Mesendoderm (in vitro differentiated cells): ENCODE measurements around the gene ARL14. TPM values are rescaled to one million over a fixed set of nuclear protein-coding genes. Genes with fewer than 3 reads are reported as not detected.
A peak's percentile ranks its signal among the peaks of the same experiment; 100 is the strongest.

Experiments used
- DNase-seq: peaks from one replicate; pipeline ENCODE4 v3.0.0; 2013
- H2AK5ac ChIP-seq: 2 replicates; pipeline ENCODE4 v1.6.1; 2013; ENCODE audit warnings: low read length, inconsistent platforms
- H2BK120ac ChIP-seq: 2 replicates; pipeline ENCODE4 v1.6.1; 2013; ENCODE audit warnings: low read depth, mild to moderate bottlenecking, low read length, moderate library complexity, mixed read lengths
- H2BK15ac ChIP-seq: replicated peaks from 2 replicates; pipeline ENCODE4 v1.6.1; 2013; ENCODE audit warnings: low read depth, mild to moderate bottlenecking, moderate library complexity
- H2BK5ac ChIP-seq: 2 replicates; pipeline ENCODE4 v1.6.1; 2013; ENCODE audit warnings: low read length, inconsistent platforms
- H3K18ac ChIP-seq: 2 replicates; pipeline ENCODE4 v1.6.1; 2013; ENCODE audit warnings: mild to moderate bottlenecking, low read length, mixed read lengths
- H3K23ac ChIP-seq: one replicate; pipeline ENCODE4 v1.6.1; 2013; ENCODE audit warnings: low read length
- H3K27ac ChIP-seq: 2 replicates; pipeline ENCODE4 v1.5.1; 2013; ENCODE audit warnings: low read depth, mild to moderate bottlenecking, inconsistent platforms, low read length, moderate library complexity
- H3K27me3 ChIP-seq: 2 replicates; pipeline ENCODE4 v1.6.1; 2013; ENCODE audit warnings: low read length, control low read depth, mild to moderate bottlenecking, inconsistent platforms; ENCODE audit not compliant: insufficient read depth, poor library complexity
- H3K36me3 ChIP-seq: 2 replicates; pipeline ENCODE4 v1.6.1; 2013; ENCODE audit warnings: low read length, inconsistent platforms; ENCODE audit not compliant: control insufficient read depth, insufficient read depth
- H3K4ac ChIP-seq: one replicate; pipeline ENCODE4 v1.6.1; 2013; ENCODE audit warnings: low read depth, mild to moderate bottlenecking, low read length, moderate library complexity
- H3K4me1 ChIP-seq: 2 replicates; pipeline ENCODE4 v1.6.1; 2013; ENCODE audit warnings: low read depth, low read length, inconsistent platforms; ENCODE audit not compliant: control insufficient read depth
- H3K4me2 ChIP-seq: 2 replicates; pipeline ENCODE4 v1.6.1; 2013; ENCODE audit warnings: low read length
- H3K4me3 ChIP-seq: 2 replicates; pipeline ENCODE4 v1.5.1; 2013; ENCODE audit warnings: mild to moderate bottlenecking, low read length
- H3K56ac ChIP-seq: one replicate; pipeline ENCODE4 v1.6.1; 2013; ENCODE audit warnings: low read length
- H3K79me1 ChIP-seq: 2 replicates; pipeline ENCODE4 v1.6.1; 2013; ENCODE audit warnings: low read length, inconsistent platforms
- H3K79me2 ChIP-seq: 2 replicates; pipeline ENCODE4 v1.6.1; 2013; ENCODE audit warnings: mild to moderate bottlenecking, low read length; ENCODE audit not compliant: control insufficient read depth, insufficient read depth
- H3K9ac ChIP-seq: 2 replicates; pipeline ENCODE4 v1.6.1; 2013; ENCODE audit warnings: low read length, inconsistent platforms
- H4K5ac ChIP-seq: one replicate; pipeline ENCODE4 v1.6.1; 2013; ENCODE audit warnings: low read length
- H4K8ac ChIP-seq: one replicate; pipeline ENCODE4 v1.6.1; 2013; ENCODE audit warnings: low read depth, mild to moderate bottlenecking, control low read depth, low read length, moderate library complexity
- WGBS: extraction: QIAGEN DNeasy Blood & Tissue Kit; methylation state at CpG from one replicate; pipeline ENCODE4 v1.1.7; 2013; ENCODE audit warnings: low lambda C conversion rate, missing lambda C conversion rate; ENCODE audit not compliant: insufficient coverage; ENCODE audit errors: extremely low coverage; 5-methylcytosine and 5-hydroxymethylcytosine counted together
- polyA plus RNA-seq, 2 experiments: library from polyadenylated mRNA; stranded (reverse); fragments of 200-250 nt; gene quantifications; one replicate each; pipeline ENCODE4 v1.2.3, GENCODE V29; 2013

The ARL14 gene
- 0.15 TPM for polyA plus RNA-seq (2013, experiment 1 of 2)
- polyA plus RNA-seq (2013, experiment 2 of 2): 0.14 TPM

DNA sequence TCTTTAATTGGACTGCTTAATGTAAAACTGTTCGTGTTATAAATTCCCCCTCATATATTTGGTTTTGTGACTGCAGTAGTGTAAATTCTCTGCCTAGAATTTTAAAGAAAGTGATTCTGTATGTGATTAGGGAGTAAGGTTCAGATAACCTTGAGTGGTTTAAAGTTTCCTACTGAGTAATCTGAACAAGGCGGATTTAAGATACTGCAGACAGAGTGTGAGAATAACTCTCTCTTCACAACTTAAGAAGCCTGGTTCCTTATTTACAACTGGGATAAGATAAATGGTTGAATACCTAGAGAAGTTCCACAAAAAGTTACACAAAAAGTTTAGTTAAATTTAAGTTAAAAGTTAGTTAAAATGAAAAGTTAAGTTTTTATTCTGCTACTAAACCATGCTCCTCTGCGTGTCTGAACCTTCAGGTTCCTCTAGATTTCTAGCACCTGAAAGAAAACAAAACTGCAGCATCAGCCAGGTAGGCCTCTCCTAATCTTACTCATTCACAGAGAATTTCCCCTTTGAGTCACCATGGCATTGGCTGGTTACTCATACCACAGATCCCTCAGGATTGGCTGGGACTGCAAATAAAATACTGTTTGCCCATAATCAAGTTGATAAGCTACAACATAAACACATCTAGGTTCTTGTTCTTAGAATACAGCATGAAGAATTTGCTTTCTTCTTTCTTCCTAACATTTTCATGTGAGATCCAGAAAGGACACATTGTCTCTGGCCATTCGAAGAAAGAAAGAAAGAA is at the start of gene ARL14:
ARL14 (plus strand) TSS at position 614 of the 757 bp plus-strand sequence. CDS start 187 bp downstream, outside the sequence.
- Histone ChIP-seq H3K23ac (no peak within 1 kb of the TSS), H3K27ac (peak within 1 kb of the TSS; percentile 48), H4K5ac (no peak within 1 kb of the TSS), H3K79me2 (no peaks in the 10 kb centered on the region), H3K9ac (no peak within 1 kb of the TSS), H2BK15ac (no peak within 1 kb of the TSS), H3K56ac (peak within 1 kb of the TSS; percentile 12), H2BK5ac (peak within 1 kb of the TSS; percentile 29), H3K4me2 (no peak within 1 kb of the TSS), H3K4me3 (no peak within 1 kb of the TSS), H3K4ac (peak within 1 kb of the TSS; percentile 55), H2BK120ac (no peak within 1 kb of the TSS), H3K27me3 (no peaks in the 10 kb centered on the region), H3K36me3 (no peaks in the 10 kb centered on the region), H3K4me1 (peaks cover 10% of the 10 kb centered on the region), H3K18ac (peak within 1 kb of the TSS; percentile 14), H2AK5ac (no peak within 1 kb of the TSS), H4K8ac (peak within 1 kb of the TSS; percentile 56), H3K79me1 (no peaks in the 10 kb centered on the region)
- DNase-seq: peak; percentile 95
- no CpG with 5 or more reads among the region's 4 CpGs for WGBS

DNA sequence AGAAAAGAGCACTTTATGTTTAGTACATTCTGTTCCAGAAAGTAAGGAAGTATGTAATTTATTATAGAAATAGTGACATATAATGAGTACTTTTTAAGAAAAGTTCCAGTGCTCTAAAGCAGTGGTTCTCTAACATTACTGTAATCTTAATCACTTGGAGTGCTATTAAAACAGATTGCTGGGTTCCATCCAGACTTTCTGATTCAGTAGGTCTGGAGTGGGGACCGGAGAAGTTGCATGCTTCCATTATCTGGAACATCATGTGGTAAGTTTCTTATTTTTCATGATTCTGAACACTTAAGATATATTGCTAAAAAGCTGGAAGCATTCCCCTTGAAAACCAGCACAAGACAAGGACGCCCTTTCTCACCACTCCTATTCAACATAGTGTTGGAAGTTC is 47.5 kb upstream of the ARL14 start:
- H2AK5ac ChIP-seq: no peak overlapping the region
- no peak overlapping the region for H3K56ac ChIP-seq
- no peak overlapping the region for H3K9ac ChIP-seq
- no peak overlapping the region for H3K4me2 ChIP-seq
- H3K4me3 ChIP-seq: no peak overlapping the region
- no peaks in the 10 kb centered on the region for H3K79me2 ChIP-seq
- no peak overlapping the region for H4K5ac ChIP-seq
- no CpG with 5 or more reads among the region's 2 CpGs for WGBS
- no peaks in the 10 kb centered on the region for H3K36me3 ChIP-seq
- no peak for DNase-seq
- H3K18ac ChIP-seq: no peak overlapping the region
- no peak overlapping the region for H2BK120ac ChIP-seq
- no peak overlapping the region for H3K27ac ChIP-seq
- no peak overlapping the region for H2BK5ac ChIP-seq
- no peak overlapping the region for H2BK15ac ChIP-seq
- no peaks in the 10 kb centered on the region for H3K27me3 ChIP-seq
- H3K23ac ChIP-seq: no peak overlapping the region
- no peaks in the 10 kb centered on the region for H3K4me1 ChIP-seq
- H3K79me1 ChIP-seq: no peaks in the 10 kb centered on the region
- no peak overlapping the region for H4K8ac ChIP-seq
- no peak overlapping the region for H3K4ac ChIP-seq

DNA sequence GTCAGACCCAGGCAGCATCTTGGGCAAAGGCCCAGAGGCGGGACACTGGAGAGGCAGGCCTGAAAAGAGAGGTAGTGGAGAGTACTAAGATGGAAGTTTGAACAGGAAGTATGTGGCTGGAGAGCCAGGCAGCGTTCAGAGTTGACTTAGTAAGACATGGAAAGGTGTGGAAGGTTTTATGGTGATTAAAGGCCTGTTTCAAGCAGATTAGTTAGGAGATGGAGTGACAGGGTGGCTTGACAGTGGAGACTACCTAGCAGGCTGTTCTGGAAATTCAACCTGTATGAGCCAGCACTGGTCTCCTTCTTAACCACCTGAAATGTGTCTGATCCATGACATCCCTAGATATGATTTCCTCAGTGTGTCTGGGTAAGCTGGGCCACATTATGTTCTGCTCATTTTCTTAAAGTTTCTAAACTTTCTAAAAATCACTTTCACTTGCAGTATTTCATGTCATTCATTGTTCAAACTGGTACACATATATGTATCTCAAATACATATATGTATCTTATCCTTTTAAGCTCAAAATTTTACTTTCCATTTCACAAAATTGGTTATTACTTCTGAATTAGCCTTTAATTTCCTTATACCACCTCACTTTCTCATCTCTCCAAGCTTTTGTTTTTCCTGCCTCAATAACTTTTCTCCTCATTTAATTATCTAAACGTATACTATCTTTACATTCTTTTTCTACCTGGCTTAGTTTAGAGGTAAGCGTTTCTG is 43.4 kb upstream of the ARL14 start:
- no peaks in the 10 kb centered on the region for H3K79me1 ChIP-seq
- no peak overlapping the region for H3K4me2 ChIP-seq
- H2AK5ac ChIP-seq: no peak overlapping the region
- H3K4ac ChIP-seq: no peak overlapping the region
- H3K23ac ChIP-seq: no peak overlapping the region
- no peak overlapping the region for H2BK120ac ChIP-seq
- peaks cover 2% of the 10 kb centered on the region for H3K4me1 ChIP-seq
- 100% methylated on average over 1 of the region's 4 CpGs for WGBS
- H2BK5ac ChIP-seq: no peak overlapping the region
- H3K9ac ChIP-seq: no peak overlapping the region
- no peak overlapping the region for H3K56ac ChIP-seq
- H3K79me2 ChIP-seq: no peaks in the 10 kb centered on the region
- no peak overlapping the region for H3K4me3 ChIP-seq
- no peak overlapping the region for H3K18ac ChIP-seq
- no peak overlapping the region for H2BK15ac ChIP-seq
- H3K27ac ChIP-seq: no peak overlapping the region
- H3K36me3 ChIP-seq: no peaks in the 10 kb centered on the region
- no peak overlapping the region for H4K5ac ChIP-seq
- H4K8ac ChIP-seq: no peak overlapping the region
- H3K27me3 ChIP-seq: no peaks in the 10 kb centered on the region
- no peak for DNase-seq

DNA sequence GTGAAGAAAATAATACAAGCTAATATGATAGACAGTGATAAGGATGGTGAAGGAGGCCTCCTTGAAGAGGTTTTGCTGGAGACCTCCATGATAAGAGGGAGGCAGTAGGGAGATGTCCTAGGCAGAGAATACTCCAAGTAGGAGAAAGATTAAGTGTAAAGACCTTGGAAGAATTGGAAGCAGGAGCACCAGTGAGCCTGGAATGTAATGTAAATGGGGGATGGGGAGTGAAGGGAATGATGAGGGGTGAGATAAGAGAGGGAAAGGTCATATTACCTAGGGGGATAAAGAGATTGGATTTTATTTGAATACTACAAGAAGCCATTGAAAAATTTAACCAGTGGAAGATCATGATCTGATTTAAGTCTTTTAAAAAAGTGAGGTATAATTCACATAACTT is 41.7 kb upstream of the ARL14 start:
- Histone ChIP-seq H3K23ac (no peak overlapping the region), H3K27me3 (no peaks in the 10 kb centered on the region), H2BK120ac (no peak overlapping the region), H3K56ac (no peak overlapping the region), H4K8ac (no peak overlapping the region), H3K36me3 (no peaks in the 10 kb centered on the region), H3K4me2 (no peak overlapping the region), H2AK5ac (no peak overlapping the region), H3K9ac (no peak overlapping the region), H3K4ac (no peak overlapping the region), H2BK15ac (no peak overlapping the region), H3K79me1 (no peaks in the 10 kb centered on the region), H3K18ac (no peak overlapping the region), H4K5ac (no peak overlapping the region), H3K4me3 (no peak overlapping the region), H2BK5ac (no peak overlapping the region), H3K27ac (no peak overlapping the region), H3K79me2 (no peaks in the 10 kb centered on the region), H3K4me1 (peaks cover 2% of the 10 kb centered on the region)
- peak; percentile 68 for DNase-seq

DNA sequence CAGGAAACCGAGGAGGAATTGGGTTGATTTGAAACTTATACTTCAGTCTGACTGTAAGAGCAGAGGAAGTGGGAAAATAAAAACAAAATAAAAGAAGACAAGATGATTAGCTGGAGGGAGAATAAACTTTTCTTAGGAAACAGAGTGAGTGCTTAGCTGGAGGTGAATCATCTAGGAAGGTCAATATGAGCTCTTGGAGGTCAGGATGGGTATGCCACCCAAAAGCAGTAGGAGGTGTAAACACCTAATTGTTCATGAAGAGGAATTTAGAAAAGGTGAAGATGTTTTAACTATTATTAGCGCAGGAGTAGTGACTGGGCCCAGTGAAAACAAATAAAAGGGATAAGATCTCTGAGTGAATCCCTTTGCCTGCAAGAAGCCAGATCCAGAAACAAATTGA is 39.9 kb upstream of the ARL14 start:
- WGBS: no CpG with 5 or more reads among the region's 2 CpGs

More for the DNA sequence above, 39.9 kb upstream of the ARL14 start:
- H3K4me2 ChIP-seq: no peak overlapping the region
- H3K36me3 ChIP-seq: no peaks in the 10 kb centered on the region
- peaks cover 2% of the 10 kb centered on the region for H3K4me1 ChIP-seq
- H3K18ac ChIP-seq: no peak overlapping the region
- no peak overlapping the region for H3K4ac ChIP-seq
- H2BK120ac ChIP-seq: no peak overlapping the region
- no peak overlapping the region for H4K5ac ChIP-seq
- H3K79me1 ChIP-seq: no peaks in the 10 kb centered on the region
- H2BK15ac ChIP-seq: no peak overlapping the region
- DNase-seq: no peak
- no peaks in the 10 kb centered on the region for H3K79me2 ChIP-seq
- no peak overlapping the region for H3K4me3 ChIP-seq
- no peak overlapping the region for H2AK5ac ChIP-seq
- no peak overlapping the region for H3K27ac ChIP-seq
- no peaks in the 10 kb centered on the region for H3K27me3 ChIP-seq
- no peak overlapping the region for H2BK5ac ChIP-seq
- no peak overlapping the region for H4K8ac ChIP-seq
- no peak overlapping the region for H3K9ac ChIP-seq
- H3K23ac ChIP-seq: no peak overlapping the region
- no peak overlapping the region for H3K56ac ChIP-seq
